KMS-11 (cell line): ENCODE results near the gene CDK5RAP1.

Source experiments
- H2AFZ ChIP-seq: fragments of 200-600 bp; sonication (generic); 2 replicates; pipeline ENCODE4 v1.6.1; 2016; ENCODE audit warnings: antibody characterized with exemption, mixed run types, low read depth
- H3K27ac ChIP-seq: fragments of 200-600 bp; sonication (generic); 2 replicates; pipeline ENCODE4 v1.6.1; 2016; ENCODE audit warnings: mild to moderate bottlenecking, mixed run types
- H3K27me3 ChIP-seq: fragments of 200-600 bp; sonication (generic); 2 replicates; pipeline ENCODE4 v1.6.1; 2017; ENCODE audit warnings: mild to moderate bottlenecking, low read depth, mixed run types, moderate library complexity; ENCODE audit not compliant: insufficient read depth
- H3K36me3 ChIP-seq: fragments of 200-600 bp; sonication (generic); 2 replicates; pipeline ENCODE4 v1.6.1; 2017; ENCODE audit warnings: mild to moderate bottlenecking, mixed run types; ENCODE audit not compliant: insufficient read depth
- H3K4me1 ChIP-seq: fragments of 200-600 bp; sonication (generic); 2 replicates; pipeline ENCODE4 v1.6.1; 2016; ENCODE audit warnings: mild to moderate bottlenecking, low read depth, mixed run types; ENCODE audit not compliant: poor library complexity, severe bottlenecking
- H3K4me2 ChIP-seq: fragments of 200-600 bp; sonication (generic); 2 replicates; pipeline ENCODE4 v1.7.0; 2016; ENCODE audit warnings: mild to moderate bottlenecking, mixed run types
- H3K4me3 ChIP-seq: fragments of 200-600 bp; sonication (generic); IDR thresholded peaks from 2 replicates; pipeline ENCODE4 v1.6.1; 2017; ENCODE audit warnings: low read depth, low read length, mixed read lengths; ENCODE audit not compliant: insufficient read depth
- H3K79me2 ChIP-seq: fragments of 200-600 bp; sonication (generic); 2 replicates; pipeline ENCODE4 v1.6.1; 2016; ENCODE audit warnings: low read depth, mixed run types; ENCODE audit not compliant: insufficient read depth
- H3K9ac ChIP-seq: fragments of 200-600 bp; sonication (generic); 2 replicates; pipeline ENCODE4 v1.6.1; 2016; ENCODE audit warnings: mild to moderate bottlenecking, mixed run types
- H4K20me1 ChIP-seq: fragments of 200-600 bp; sonication (generic); 2 replicates; pipeline ENCODE4 v1.6.1; 2016; ENCODE audit warnings: mild to moderate bottlenecking, mixed run types; ENCODE audit not compliant: insufficient read depth
- TF ChIP-seq, protein P1 (sequence below): fragments of 200-600 bp; sonication (generic); conservative IDR thresholded peaks from 2 replicates; pipeline ENCODE4 v1.6.1; 2017; ENCODE audit warnings: low read depth, mild to moderate bottlenecking, antibody characterized with exemption, low read length, moderate library complexity, mixed read lengths

The CDK5RAP1 gene

DNA sequence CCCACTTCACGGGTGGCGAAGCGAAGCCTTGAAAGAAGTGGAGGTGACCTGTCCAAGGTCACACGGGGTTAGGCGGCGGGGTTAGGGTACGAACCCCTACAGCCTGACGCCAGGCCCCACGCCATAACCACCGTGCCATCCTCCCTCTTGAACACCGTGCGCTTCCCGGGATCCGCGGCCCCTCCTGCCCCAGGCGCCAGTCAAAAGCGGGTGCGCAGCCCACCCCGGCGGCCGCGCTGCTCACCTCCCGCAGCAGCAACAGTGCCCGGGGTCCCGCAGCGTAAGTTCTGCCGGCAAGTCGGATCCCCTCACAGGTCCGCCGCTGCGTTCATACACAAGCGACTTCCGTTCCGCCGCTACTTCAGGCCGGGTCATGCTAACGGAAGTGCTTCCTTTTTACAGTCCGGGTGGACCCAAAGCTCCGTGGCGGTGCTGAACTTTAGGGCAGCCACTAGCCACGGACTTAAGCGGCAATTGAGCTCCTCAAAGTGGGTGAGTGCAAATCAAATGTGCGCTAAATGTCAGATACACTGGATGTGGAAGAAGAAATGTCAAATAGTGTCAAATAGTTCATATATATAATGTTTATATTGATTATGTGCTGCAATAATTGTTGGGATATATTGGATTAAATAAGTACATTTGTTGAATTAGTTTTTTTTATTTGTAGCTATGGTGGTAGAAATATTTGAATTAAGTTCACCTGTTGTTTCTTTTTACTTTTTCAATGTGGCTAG is at the start of gene CDK5RAP1:
TSS of gene CDK5RAP1 (minus strand) at position 336 of the 737 bp plus-strand sequence. CDS start 4,455 bp downstream, outside the sequence.
- no peak within 1 kb of the TSS for H3K4me3 ChIP-seq
- no peaks in the 10 kb centered on the region for H4K20me1 ChIP-seq
- peak within 1 kb of the TSS; percentile 28 for H3K27ac ChIP-seq
- peaks cover 18% of the 10 kb centered on the region for H3K4me1 ChIP-seq
- peak within 1 kb of the TSS; percentile 99 for H3K4me2 ChIP-seq
- H3K79me2 ChIP-seq, result peaks cover 58% of the 10 kb centered on the region
- H2AFZ ChIP-seq, result peak within 1 kb of the TSS; percentile 92
- TF ChIP-seq, protein P1, sequence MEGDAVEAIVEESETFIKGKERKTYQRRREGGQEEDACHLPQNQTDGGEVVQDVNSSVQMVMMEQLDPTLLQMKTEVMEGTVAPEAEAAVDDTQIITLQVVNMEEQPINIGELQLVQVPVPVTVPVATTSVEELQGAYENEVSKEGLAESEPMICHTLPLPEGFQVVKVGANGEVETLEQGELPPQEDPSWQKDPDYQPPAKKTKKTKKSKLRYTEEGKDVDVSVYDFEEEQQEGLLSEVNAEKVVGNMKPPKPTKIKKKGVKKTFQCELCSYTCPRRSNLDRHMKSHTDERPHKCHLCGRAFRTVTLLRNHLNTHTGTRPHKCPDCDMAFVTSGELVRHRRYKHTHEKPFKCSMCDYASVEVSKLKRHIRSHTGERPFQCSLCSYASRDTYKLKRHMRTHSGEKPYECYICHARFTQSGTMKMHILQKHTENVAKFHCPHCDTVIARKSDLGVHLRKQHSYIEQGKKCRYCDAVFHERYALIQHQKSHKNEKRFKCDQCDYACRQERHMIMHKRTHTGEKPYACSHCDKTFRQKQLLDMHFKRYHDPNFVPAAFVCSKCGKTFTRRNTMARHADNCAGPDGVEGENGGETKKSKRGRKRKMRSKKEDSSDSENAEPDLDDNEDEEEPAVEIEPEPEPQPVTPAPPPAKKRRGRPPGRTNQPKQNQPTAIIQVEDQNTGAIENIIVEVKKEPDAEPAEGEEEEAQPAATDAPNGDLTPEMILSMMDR, result 0 out of 2 replicates have a peak, but pooled peaks have one; percentile 10
- peak within 1 kb of the TSS; percentile 74 for H3K9ac ChIP-seq
- H3K36me3 ChIP-seq, result no peaks in the 10 kb centered on the region
- H3K27me3 ChIP-seq, result no peaks in the 10 kb centered on the region

GRCh38 chr20:33450867-33451266 is 49.5 kb upstream of the CDK5RAP1 start:
- TF ChIP-seq, protein P1, result no peak
- H2AFZ ChIP-seq, result no peak overlapping the region
- no peaks in the 10 kb centered on the region for H3K36me3 ChIP-seq
- no peak overlapping the region for H3K4me2 ChIP-seq
- H3K27me3 ChIP-seq, result no peaks in the 10 kb centered on the region
- H3K4me1 ChIP-seq, result no peaks in the 10 kb centered on the region
- H3K4me3 ChIP-seq, result no peak overlapping the region
- no peak overlapping the region for H3K27ac ChIP-seq
- no peaks in the 10 kb centered on the region for H4K20me1 ChIP-seq
- H3K79me2 ChIP-seq, result no peaks in the 10 kb centered on the region
- no peak overlapping the region for H3K9ac ChIP-seq

DNA sequence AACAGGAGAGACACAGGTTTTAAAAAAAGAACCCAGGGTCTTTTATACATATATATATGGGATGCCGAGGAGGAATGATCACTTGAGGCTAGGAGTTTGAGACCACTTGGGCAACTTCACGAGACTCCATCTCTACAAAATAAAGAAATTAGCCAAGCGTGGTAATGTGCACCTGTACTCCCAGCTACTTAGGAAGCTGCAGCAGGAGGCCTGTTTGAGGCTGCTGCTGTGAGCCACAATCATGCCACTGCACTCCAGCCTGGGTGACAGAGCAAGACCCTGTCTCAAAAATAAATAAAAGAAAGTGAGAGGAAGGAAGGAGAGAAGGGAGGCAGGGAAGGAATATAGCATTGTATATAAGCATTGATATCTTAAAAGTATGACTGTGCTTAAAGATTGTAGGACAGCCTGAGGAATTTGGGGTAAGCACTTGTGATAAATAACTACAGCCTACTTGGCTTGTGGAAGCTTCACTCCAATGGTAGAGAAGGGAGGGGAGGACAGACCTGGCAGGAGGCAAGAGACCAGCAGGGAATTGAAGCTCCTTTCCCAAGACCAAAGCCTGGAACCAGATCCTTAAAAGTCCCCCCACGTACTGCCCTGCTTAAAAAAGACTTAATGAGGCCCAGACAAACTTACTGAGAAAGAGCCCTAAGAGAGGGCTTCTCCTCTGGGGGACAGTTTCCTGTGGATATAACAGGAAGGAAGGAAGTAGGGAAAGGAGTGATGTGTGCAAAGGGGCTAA is 44.7 kb upstream of the CDK5RAP1 start:
- Histone ChIP-seq H4K20me1 (no peaks in the 10 kb centered on the region), H3K4me1 (peaks cover 10% of the 10 kb centered on the region), H2AFZ (no peak overlapping the region), H3K36me3 (no peaks in the 10 kb centered on the region), H3K27me3 (peaks cover 2% of the 10 kb centered on the region; the same call in 1 of the 2 replicates), H3K79me2 (no peaks in the 10 kb centered on the region), H3K27ac (no peak overlapping the region), H3K4me3 (no peak overlapping the region), H3K4me2 (no peak overlapping the region), H3K9ac (no peak overlapping the region)
- TF ChIP-seq, protein P1, result no peak

DNA sequence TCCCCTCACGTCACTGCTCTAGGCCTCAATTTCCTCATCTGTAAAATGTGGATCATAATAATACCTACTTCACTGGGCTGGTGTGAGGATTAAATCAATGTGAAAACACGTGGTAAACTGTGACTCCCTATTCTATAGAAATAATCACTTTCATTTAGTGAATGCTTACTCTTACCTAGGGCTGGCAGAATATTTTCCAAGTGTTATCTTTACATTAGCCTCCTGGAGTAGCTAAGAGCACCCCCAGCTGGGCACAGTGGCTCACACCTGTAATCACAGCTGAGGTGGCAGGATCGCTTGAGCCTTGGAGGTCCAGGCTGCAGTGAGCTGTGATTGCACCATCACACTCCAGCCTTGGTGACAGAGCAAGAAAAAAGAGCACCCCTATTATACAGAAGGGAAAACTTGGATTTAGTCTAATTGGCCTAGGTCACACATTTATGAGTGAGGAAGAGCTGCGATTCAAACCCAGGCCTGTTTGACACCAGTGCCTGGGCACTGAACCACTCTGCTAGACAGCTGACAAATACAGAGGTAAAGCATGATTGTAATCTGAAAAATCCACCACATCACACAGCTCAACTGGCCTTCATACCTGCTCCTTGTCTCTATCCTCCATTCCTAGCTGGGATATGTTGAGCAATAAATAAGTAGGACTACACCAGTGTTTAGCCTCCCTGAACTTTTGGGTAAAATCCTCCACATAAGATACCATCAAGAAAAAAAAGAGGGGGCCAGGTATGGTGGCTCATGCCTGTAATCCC is 43.7 kb upstream of the CDK5RAP1 start:
- no peaks in the 10 kb centered on the region for H4K20me1 ChIP-seq
- H2AFZ ChIP-seq, result peak overlapping the region; percentile 81
- peak overlapping the region; percentile 42; the same call in 1 of the 2 replicates for H3K27ac ChIP-seq
- H3K9ac ChIP-seq, result peak overlapping the region; percentile 16; the same call in 1 of the 2 replicates
- H3K4me3 ChIP-seq, result no peak overlapping the region
- H3K27me3 ChIP-seq, result peaks cover 2% of the 10 kb centered on the region; the same call in 1 of the 2 replicates
- no peaks in the 10 kb centered on the region for H3K79me2 ChIP-seq
- no peaks in the 10 kb centered on the region for H3K36me3 ChIP-seq
- TF ChIP-seq, protein P1, result peak; percentile 40
- peaks cover 10% of the 10 kb centered on the region for H3K4me1 ChIP-seq
- H3K4me2 ChIP-seq, result peak overlapping the region; percentile 79
